Loucy (cell line): Measurements from ENCODE around the gene F2RL2.

Source experiments
- H2AFZ ChIP-seq: fragments of 200-600 bp; sonication (generic); 2 replicates; pipeline ENCODE4 v1.6.0; 2016; ENCODE audit warnings: antibody characterized with exemption, mild to moderate bottlenecking, low read length, moderate library complexity
- H3F3A ChIP-seq: fragments of 200-600 bp; 2 replicates; pipeline ENCODE4 v1.6.0; 2016; ENCODE audit warnings: antibody characterized with exemption, low read depth, mild to moderate bottlenecking
- H3K27me3 ChIP-seq: fragments of 200-600 bp; sonication (generic); 2 replicates; pipeline ENCODE4 v1.6.1; 2014; ENCODE audit warnings: low read length, mild to moderate bottlenecking; ENCODE audit not compliant: insufficient read depth, poor library complexity, severe bottlenecking
- H3K36me3 ChIP-seq: fragments of 200-600 bp; sonication (generic); 2 replicates; pipeline ENCODE4 v1.6.1; 2016; ENCODE audit warnings: low read length; ENCODE audit not compliant: insufficient read depth
- H3K4me1 ChIP-seq: fragments of 200-600 bp; sonication (generic); 2 replicates; pipeline ENCODE4 v1.5.1; 2014; ENCODE audit warnings: low read length, mild to moderate bottlenecking; ENCODE audit not compliant: insufficient read depth, poor library complexity, severe bottlenecking
- H3K4me2 ChIP-seq: fragments of 200-600 bp; sonication (generic); 2 replicates; pipeline ENCODE4 v1.6.0; 2014; ENCODE audit warnings: antibody characterized with exemption, low read length, low read depth, mild to moderate bottlenecking; ENCODE audit not compliant: poor library complexity, severe bottlenecking
- H3K4me3 ChIP-seq: fragments of 200-600 bp; sonication (generic); 2 replicates; pipeline ENCODE4 v1.5.1; 2014; ENCODE audit warnings: low read length, mild to moderate bottlenecking, mixed read lengths; ENCODE audit not compliant: poor library complexity, severe bottlenecking
- H3K79me2 ChIP-seq: fragments of 200-600 bp; sonication (generic); 2 replicates; pipeline ENCODE4 v1.6.1; 2014; ENCODE audit warnings: low read length; ENCODE audit not compliant: insufficient read depth
- H3K9ac ChIP-seq: fragments of 200-600 bp; sonication (generic); 2 replicates; pipeline ENCODE4 v1.6.0; 2014; ENCODE audit warnings: mild to moderate bottlenecking, low read depth, low read length, moderate library complexity; ENCODE audit not compliant: poor library complexity, severe bottlenecking
- H3K9me2 ChIP-seq: fragments of 200-600 bp; sonication (generic); replicated peaks from 2 replicates; pipeline ENCODE4 v1.6.1; 2016; ENCODE audit warnings: low read depth, low read length, mixed read lengths
- H3K9me3 ChIP-seq: fragments of 200-600 bp; sonication (generic); 2 replicates; pipeline ENCODE4 v1.6.1; 2014; ENCODE audit warnings: mild to moderate bottlenecking, antibody characterized with exemption, low read length, low read depth; ENCODE audit not compliant: insufficient read depth
- H4K20me1 ChIP-seq: fragments of 200-600 bp; sonication (generic); 2 replicates; pipeline ENCODE4 v1.6.0; 2014; ENCODE audit warnings: antibody characterized with exemption, low read length, mild to moderate bottlenecking; ENCODE audit not compliant: insufficient read depth, poor library complexity, severe bottlenecking
- EZH2phosphoT487 ChIP-seq: fragments of 200-600 bp; IDR thresholded peaks from 2 replicates; pipeline ENCODE4 v1.6.1; 2018; ENCODE audit warnings: antibody characterized with exemption, mild to moderate bottlenecking, moderate library complexity, borderline replicate concordance
- TF ChIP-seq, protein P1 (sequence below): fragments of 200-600 bp; sonication (generic); conservative IDR thresholded peaks from 2 replicates; pipeline ENCODE4 v1.5.1; 2014; ENCODE audit warnings: mild to moderate bottlenecking, antibody characterized with exemption, low read length

F2RL2 gene

DNA sequence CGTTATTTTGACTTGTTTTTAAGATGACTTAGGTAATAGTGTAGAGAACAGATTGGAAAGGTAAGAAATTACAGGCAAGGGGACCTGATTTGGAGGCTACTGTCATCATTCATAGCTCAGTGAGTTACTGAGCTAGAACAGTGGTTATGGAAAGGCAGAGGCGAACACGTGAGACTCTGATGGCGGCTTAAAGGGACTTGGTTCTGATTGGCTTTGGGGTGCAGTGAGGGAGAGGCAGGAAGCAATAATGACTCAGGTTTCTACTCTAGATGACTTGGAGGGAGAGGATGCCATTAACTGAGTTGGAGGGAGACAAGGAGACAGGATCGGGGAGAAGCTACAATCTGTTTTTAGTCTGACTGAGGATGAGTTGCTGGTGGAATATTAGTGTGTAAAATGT, 3.0 kb downstream of the F2RL2 start:
- Histone ChIP-seq H3K27me3 (no peaks in the 10 kb centered on the region), H3K4me2 (peak overlapping the region; percentile 58), H3K4me1 (peaks cover 53% of the 10 kb centered on the region), H3K36me3 (peaks cover 9% of the 10 kb centered on the region; the same call in 1 of the 2 replicates), H3K9me3 (no peaks in the 10 kb centered on the region), H3K9me2 (no peaks in the 10 kb centered on the region), H3K9ac (no peak overlapping the region), H3F3A (0 out of 2 replicates have a peak, but pooled peaks cover 2% of the 10 kb centered on the region), H2AFZ (no peak overlapping the region), H3K4me3 (no peak overlapping the region), H3K79me2 (no peaks in the 10 kb centered on the region), H4K20me1 (no peaks in the 10 kb centered on the region)
- TF ChIP-seq, protein P1, sequence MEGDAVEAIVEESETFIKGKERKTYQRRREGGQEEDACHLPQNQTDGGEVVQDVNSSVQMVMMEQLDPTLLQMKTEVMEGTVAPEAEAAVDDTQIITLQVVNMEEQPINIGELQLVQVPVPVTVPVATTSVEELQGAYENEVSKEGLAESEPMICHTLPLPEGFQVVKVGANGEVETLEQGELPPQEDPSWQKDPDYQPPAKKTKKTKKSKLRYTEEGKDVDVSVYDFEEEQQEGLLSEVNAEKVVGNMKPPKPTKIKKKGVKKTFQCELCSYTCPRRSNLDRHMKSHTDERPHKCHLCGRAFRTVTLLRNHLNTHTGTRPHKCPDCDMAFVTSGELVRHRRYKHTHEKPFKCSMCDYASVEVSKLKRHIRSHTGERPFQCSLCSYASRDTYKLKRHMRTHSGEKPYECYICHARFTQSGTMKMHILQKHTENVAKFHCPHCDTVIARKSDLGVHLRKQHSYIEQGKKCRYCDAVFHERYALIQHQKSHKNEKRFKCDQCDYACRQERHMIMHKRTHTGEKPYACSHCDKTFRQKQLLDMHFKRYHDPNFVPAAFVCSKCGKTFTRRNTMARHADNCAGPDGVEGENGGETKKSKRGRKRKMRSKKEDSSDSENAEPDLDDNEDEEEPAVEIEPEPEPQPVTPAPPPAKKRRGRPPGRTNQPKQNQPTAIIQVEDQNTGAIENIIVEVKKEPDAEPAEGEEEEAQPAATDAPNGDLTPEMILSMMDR, result no peak
- TF ChIP-seq EZH2phosphoT487, result no peak

DNA sequence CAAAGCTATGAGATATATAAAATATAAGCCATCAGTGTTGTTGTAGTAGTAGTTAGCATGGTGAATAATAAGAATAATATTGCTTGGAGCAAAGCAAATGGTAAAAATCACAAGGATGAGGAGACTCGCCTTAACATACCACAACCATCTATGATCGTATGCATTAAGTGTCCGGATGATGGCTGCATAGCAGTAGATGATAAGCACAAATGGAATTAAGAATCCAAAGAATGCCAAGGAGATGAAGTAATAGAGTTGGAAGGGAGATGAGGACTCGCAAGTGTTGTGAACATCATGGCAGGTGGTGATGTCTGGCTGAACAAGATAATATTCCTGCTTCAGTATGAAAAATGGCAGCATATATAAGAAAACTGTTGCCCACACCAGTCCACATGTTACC, 5.5 kb downstream of the F2RL2 start:
- Histone ChIP-seq H4K20me1 (no peaks in the 10 kb centered on the region), H3K79me2 (no peaks in the 10 kb centered on the region), H3K9ac (no peak overlapping the region), H3K4me2 (no peak overlapping the region), H3K4me1 (peaks cover 28% of the 10 kb centered on the region), H3K36me3 (peaks cover 19% of the 10 kb centered on the region; the same call in 1 of the 2 replicates), H2AFZ (no peak overlapping the region), H3K4me3 (no peak overlapping the region), H3K27me3 (no peaks in the 10 kb centered on the region), H3K9me3 (no peaks in the 10 kb centered on the region), H3F3A (0 out of 2 replicates have a peak, but pooled peaks cover 2% of the 10 kb centered on the region), H3K9me2 (no peaks in the 10 kb centered on the region)
- TF ChIP-seq, protein P1, result no peak
- no peak for TF ChIP-seq EZH2phosphoT487

DNA sequence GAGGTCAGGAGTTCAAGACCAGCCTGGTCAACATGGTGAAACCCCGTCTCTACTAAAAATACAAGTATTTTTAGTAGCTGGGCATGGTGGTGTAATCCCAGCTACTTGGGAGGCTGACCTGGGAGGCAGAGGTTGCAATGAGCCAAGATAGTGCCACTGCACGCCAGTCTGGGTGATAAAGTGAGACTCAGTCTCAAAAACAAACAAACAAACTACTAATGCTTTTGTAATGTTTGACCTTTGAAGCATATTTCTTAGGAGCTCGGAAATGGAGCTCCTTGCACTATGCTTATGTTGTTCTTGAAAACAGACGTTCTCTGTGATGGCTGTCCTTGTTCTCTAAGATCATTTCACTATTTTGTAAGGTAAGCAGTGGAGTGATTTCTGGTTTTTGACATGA, 6.0 kb downstream of the F2RL2 start:
- H3K79me2 ChIP-seq, result no peaks in the 10 kb centered on the region
- H3K4me3 ChIP-seq, result no peak overlapping the region
- no peaks in the 10 kb centered on the region for H3F3A ChIP-seq
- H3K9me2 ChIP-seq, result no peaks in the 10 kb centered on the region
- H3K9ac ChIP-seq, result no peak overlapping the region
- peaks cover 19% of the 10 kb centered on the region; the same call in 1 of the 2 replicates for H3K36me3 ChIP-seq
- no peaks in the 10 kb centered on the region for H4K20me1 ChIP-seq
- no peak overlapping the region for H2AFZ ChIP-seq
- no peaks in the 10 kb centered on the region for H3K9me3 ChIP-seq
- no peak overlapping the region for H3K4me2 ChIP-seq
- TF ChIP-seq EZH2phosphoT487, result no peak
- TF ChIP-seq, protein P1, result no peak
- no peaks in the 10 kb centered on the region for H3K27me3 ChIP-seq
- H3K4me1 ChIP-seq, result peaks cover 24% of the 10 kb centered on the region
